Embryonic facial prominence (tissue), 1 donor: ENCODE results near the gene EDAR.

Experiments used
- DNase-seq: peaks from one replicate; pipeline ENCODE4 v3.0.0-alpha.2; 2016; ENCODE audit errors: extremely low spot score

Gene EDAR

DNA sequence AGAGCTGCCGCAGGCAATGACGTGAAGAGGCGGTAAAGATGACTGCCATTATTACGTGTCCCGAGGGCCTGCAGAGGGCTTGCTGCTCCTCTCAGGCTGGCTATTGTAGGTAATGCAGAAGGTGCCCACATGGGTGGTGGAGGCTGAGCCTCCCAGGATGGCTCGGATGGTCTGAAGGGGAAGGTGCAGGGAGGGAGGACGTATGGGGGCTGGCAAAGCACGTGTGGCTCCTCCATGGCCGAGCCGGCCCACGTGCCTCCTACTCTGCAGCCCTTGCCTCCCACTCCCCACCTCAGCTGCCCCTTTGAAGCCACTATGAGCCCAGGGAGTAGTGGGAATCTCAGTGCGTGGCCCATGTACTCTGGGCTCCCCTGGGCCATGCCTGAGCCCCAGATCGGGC is 48.9 kb downstream of the EDAR start:
- no peak for DNase-seq

GRCh38 chr2:108938077-108938710 is 50.8 kb downstream of the EDAR start:
- no peak for DNase-seq

DNA sequence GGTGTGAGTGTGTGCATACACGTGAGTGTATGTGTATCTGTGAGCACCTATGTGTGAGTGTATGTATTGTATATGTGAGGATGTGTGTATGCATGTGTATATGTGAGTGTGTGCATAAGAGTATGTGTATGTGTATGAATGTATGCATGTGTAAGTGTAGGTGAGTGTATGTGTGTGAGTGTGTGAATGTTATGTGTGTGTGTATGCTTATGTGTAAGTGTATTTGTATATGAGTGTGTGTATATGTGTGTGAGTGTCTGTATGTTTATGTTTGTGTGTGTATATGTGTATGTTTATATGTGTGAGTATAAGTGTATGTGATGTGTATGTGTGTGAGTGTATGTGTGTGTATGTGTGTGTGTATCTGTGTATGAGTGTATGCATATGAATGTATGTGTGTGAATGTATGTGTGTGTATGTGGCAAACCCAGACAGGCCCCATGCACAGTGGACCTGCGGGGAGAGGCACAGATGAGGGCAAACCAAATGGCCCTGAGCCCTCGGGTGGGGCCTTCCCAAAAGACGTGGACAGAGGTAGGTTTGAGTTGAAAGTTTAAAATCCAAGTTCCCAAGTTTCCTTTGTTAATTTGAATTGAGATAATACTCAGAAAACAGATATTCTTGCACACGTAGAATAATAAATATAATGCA is 51.5 kb downstream of the EDAR start:
- no peak for DNase-seq

DNA sequence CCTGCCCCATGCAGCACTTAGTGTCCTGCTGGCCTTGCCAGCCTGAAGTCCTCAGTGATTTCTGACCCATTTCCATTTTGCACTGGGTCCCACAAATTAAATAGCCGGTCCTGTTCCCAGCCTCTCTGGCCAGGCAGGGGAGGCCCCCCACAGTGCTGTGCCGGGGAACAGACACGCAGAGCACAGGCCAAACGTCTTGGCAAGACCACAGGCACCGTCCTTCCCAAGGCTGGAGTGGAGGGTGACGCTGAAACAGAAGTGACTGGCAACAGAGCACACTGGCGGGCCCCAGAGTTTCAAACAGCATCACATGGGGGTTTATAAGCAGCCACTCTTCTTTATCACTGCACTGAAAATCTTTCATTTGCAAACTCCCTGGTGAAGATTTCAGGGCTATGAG is 52.2 kb downstream of the EDAR start:
- DNase-seq: no peak

- no peak for DNase-seq
These were observed 52.8 kb downstream of the EDAR start for GRCh38 chr2:108936076-108936864.

DNA sequence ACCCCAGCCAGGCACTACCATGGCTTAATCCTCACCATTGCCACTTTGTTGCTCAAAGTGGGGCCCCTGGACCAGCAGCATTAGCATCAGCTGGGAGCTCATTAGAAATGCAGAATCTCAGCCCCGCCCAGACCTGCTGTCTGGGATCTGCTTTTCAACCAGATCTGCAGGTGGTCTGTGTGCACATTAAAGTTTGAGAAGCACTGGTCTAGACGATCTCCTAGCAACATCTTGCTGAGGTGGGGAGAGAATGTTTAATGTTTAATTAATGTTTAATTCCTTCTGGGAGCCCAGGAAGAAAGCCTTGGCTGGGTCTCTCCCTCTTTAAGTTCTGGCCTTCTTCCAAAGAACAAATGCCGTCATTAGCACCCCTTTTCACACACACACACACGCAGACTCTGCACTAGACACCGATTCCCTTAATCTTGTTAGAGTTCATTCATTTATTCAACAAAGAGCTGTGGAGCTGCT is 53.7 kb downstream of the EDAR start:
- no peak for DNase-seq

DNA sequence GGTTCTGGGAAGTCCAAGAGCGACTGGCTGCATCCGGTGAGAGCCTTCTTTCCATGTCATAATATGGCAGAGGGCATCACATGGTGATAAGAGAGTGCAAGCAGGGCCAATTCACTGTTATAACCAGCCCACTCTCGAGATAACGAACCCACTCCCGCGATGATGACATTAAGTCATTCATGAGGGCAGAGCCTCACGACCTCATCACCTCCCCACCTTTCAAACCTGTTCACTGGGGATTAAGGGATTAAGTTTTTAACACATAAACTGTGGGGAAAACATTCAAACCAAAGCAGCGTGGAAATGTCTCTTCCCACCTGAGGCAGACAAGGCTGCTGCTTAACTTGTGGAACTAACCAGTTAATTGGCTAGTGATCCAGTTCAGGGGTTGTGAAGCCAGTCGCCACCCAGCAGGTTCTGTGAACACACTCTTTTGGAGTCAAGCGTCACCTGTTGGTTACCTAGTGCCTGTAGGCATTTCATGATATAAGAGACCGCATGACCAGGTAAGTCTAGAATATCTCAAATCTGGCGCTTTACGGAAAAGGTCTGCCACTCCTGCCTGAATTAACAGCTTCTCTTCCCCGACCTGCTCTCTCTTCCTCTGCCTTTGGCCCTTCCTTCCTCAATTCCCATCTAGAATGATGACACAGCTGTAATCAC is 54.3 kb downstream of the EDAR start:
- no peak for DNase-seq

DNA sequence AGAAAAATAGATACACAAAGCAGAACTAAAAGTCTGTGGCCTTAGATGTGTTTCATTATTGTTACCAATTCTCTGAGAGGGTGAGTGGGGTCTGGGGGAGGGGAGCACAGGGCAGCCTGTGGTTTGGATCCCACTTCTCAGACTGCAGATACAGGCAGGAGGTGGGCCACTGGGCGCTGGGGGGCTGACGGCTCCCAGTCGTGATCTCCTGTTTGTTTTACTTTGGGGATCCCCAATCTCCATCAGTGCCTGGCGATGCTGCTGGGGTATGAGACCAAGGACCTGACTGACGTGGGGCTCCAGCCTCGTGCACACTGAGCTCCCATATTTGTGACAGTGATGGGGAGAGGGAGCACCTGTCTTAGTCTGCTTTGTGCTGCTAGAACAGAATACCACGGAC is 54.9 kb downstream of the EDAR start:
- no peak for DNase-seq

- DNase-seq: no peak
These were observed 55.3 kb downstream of the EDAR start for GRCh38 chr2:108933691-108934117.

DNA sequence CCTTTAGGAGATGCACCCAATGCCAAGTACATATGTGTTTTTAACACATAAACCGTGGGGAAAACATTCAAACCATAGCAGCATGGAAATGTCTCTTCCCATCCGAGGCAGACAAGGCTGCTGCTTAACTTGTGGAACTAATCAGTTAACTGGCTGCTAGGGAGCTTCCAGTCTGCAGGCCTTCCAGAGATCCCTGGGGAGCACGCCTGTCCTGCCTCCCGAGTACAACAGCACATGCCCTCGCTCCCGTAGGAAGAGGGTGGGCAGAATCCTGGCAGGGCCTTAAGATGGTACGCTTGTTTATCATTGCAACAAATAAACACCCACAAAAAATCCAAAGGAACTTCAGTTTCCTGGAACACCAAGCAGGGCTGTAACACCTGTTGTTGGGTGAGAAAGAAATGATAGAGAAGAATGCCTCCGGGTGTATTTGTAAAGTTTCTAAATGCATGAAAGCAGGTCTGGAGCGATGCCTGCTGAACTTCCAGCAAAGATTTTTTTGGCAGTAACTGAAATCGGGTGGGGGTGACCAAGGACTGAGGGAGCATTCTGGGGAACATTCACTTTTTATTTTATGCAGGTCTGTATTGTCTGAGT is 56.2 kb downstream of the EDAR start:
- DNase-seq: no peak

DNA sequence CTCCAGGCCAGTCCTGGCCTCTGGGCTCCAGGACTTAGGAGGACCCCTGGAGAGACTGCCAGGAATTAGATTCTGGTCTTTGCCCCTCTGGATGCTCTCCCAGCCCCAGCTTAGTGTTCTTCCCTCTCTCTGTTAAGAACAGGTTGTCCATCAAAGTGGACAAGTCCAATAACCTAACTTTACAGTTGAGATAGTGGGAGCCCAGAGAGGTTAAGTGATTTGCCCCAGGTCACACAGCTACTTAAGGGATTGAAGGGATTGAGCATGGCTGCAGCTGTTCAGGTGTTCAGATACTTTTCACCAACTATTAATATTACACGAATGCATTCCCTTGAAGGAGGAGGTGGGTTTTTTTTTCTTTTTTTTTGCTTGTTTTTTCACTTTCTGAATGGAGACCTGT is 57.6 kb downstream of the EDAR start:
- no peak for DNase-seq

GRCh38 chr2:108929807-108930425 is 59.1 kb downstream of the EDAR start:
- DNase-seq: no peak

DNA sequence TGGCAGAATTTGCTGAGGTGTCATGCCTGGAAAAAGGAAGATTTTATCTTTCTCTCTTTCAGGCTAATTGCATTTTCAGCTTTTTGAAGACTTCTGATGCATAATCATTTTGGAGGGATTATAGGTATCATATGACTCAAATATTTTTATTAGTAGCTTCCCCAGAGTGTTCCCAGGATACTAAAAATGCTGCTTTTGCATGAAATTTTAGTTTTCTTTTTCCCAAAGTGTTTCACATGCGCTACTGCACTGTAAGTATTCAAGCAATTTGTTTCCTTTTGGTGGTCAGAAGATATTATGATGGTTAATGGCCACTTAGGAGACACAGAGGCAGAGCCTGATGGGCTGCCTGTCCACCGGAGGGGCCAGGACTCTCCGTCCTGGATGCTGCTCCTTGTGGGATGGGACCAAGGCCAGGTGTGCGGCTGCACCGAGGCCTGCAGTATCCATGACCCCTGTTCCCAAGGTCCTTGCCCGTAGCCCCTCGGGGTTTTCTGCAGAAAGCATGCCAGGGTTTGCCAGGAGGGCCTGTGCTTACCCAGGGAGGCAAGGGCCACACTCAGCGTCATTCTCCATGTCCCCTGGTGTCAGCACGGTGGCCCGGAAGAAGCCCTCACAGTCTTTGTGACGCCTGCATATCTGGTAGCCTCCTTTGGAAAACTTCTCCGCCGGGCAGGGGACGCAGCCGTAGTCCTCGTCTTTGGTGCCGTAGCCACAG is 60.2 kb downstream of the EDAR start:
- DNase-seq: no peak

GRCh38 chr2:108927936-108928659 is 60.9 kb downstream of the EDAR start:
- DNase-seq: peak; percentile 56

GRCh38 chr2:108927405-108927804 is 61.6 kb downstream of the EDAR start:
- no peak for DNase-seq

GRCh38 chr2:108926561-108927380 is 62.2 kb downstream of the EDAR start:
- no peak for DNase-seq

DNA sequence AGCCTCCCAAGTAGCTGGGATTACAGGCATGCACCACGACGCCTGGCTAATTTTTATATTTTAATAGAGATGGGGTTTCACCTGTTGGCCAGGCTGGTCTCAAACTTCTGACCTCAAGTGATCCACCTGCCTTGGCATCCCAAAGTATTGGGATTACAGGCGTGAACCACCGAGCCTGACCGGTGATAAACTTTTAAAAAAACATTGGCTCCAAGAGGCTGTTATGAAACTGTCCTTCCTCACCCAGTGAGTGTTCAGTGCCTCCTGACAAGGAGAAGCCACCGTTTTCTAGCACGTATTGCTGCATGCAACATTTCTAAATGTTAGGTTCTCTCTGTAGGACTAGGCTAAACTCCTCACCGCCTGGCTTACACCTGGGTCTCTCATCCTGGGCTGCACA is 63.3 kb downstream of the EDAR start:
- no peak for DNase-seq

GRCh38 chr2:108925286-108925685 is 63.7 kb downstream of the EDAR start:
- DNase-seq: no peak

- no peak for DNase-seq
These were observed 64.3 kb downstream of the EDAR start for GRCh38 chr2:108924580-108925251.
